ENCODE measurements around the gene L3MBTL4. TPM values are rescaled to one million over a fixed set of nuclear protein-coding genes. Genes with fewer than 3 reads are reported as not detected.

L3MBTL4 gene
- total and polyA plus RNA-seq, 10 of the 15 experiments (the other 5 are each of a cell fraction or from before 2014, with no cell fraction given): 1.3 to 8.7 (median 3.8) TPM

- Histone ChIP-seq H4K20me1 (ENCODE audit: control insufficient read depth, insufficient read depth) (no peaks in the 10 kb centered on the region), H3K4me2 (ENCODE audit: control insufficient read depth, insufficient read depth) (no peak overlapping the region), H3K4me1 (ENCODE audit: control insufficient read depth, insufficient read depth, low read length) (no peaks in the 10 kb centered on the region), H3K27me3 (replicated peaks in 1 of 2; ENCODE audit: control insufficient read depth in 2 of 2, insufficient read depth in 2 of 2, low read length in 1 of 2) (no peaks in the 10 kb centered on the region), H3K9me3 (replicated peaks; ENCODE audit: control insufficient read depth, insufficient read depth, low read length) (no peaks in the 10 kb centered on the region; the same call in 2 of the 3 replicates), H3K36me3 (ENCODE audit: control insufficient read depth in 2 of 2, insufficient read depth in 2 of 2, low read length in 1 of 2) (no peaks in the 10 kb centered on the region), H3K27ac (ENCODE audit: control insufficient read depth, insufficient read depth) (no peak overlapping the region), H3K79me2 (ENCODE audit: control insufficient read depth, insufficient read depth, low read length) (no peaks in the 10 kb centered on the region), H2AFZ (ENCODE audit: control insufficient read depth, low read depth, low read length) (no peak overlapping the region), H3K4me3 (no peak overlapping the region), H3K9ac (ENCODE audit: control insufficient read depth, insufficient read depth, low read length) (no peak overlapping the region)
- FAIRE-seq (no peak), ATAC-seq (no peak), DNase-seq (ENCODE audit: low read depth, low spot score) (no peak)
- no TSS peak for BruUV-seq (replicated peaks)
- ChIA-PET RAD21 (ENCODE audit: unreplicated experiment) (no interaction called here), SMC1A (ENCODE audit: uncharacterized antibody, unreplicated experiment) (no interaction called here), CTCF (no interaction called here), POLR2A (interaction anchor here (0.5 kb wide), 1 partner anchor 35 kb away, joined by 4 read pairs; no protein-coding TSS in a partner anchor)
- intact Hi-C loops (cut with micrococcal nuclease; ENCODE audit: unreplicated experiment): no loop called here
- WGBS (ENCODE audit: insufficient coverage, insufficient replicate concordance, low lambda C conversion rate, missing lambda C conversion rate): 94% methylated on average over 3 of the region's 3 CpGs
- TF ChIP-seq RELB (IDR thresholded peaks at IDR 0.05; ENCODE audit: low read depth): no peak
- no peak for TF ChIP-seq ATF2 (IDR thresholded peaks at IDR 0.05; ENCODE audit: low read length)
- no peak for TF ChIP-seq NFIC (IDR thresholded peaks at IDR 0.05; ENCODE audit: low read depth, low read length)
- no peak for TF ChIP-seq SKIL (IDR thresholded peaks at IDR 0.05; ENCODE audit: low read depth, poor library complexity, severe bottlenecking)
- no peak for TF ChIP-seq PML (IDR thresholded peaks at IDR 0.05; ENCODE audit: low read length)
- TF ChIP-seq WRNIP1 (IDR thresholded peaks at IDR 0.05; ENCODE audit: borderline replicate concordance, low read depth, low read length): no peak
- in situ Hi-C loops (cut with MboI): no loop called here
Measured at GRCh38 chr18:6150430-6150829, 264.3 kb downstream of the L3MBTL4 start.
